HG02852 (cell line): ENCODE results near the gene CFAP91.
"Not testable (repeated sequence)": the region's sequence is repeated elsewhere in the genome, so short reads cannot be mapped to it uniquely, and the experiment has no call there.

ENCODE experiments used
- ATAC-seq: cut with Tn5 transposase; IDR thresholded peaks from one replicate; pipeline ENCODE4 v1.9.1; 2021; ENCODE audit warnings: mild to moderate bottlenecking, moderate library complexity; ENCODE audit not compliant: unreplicated experiment

Gene CFAP91

GRCh38 chr3:119676771-119677640, 25.8 kb upstream of the CFAP91 start, which contains the start of gene COX17:
COX17 (minus strand) TSS chr3:119677406; CDS start chr3:119677310, 96 bp downstream.
- peak; percentile 88 for ATAC-seq

- no peak for ATAC-seq
Measured at GRCh38 chr3:119677641-119677934, 25.2 kb upstream of the CFAP91 start.

GRCh38 chr3:119678209-119678608, 24.6 kb upstream of the CFAP91 start:
- not testable (repeated sequence) for ATAC-seq

- no peak for ATAC-seq
Measured at GRCh38 chr3:119679874-119680273, 22.9 kb upstream of the CFAP91 start.

- no peak for ATAC-seq
Measured at GRCh38 chr3:119681279-119681678, 21.5 kb upstream of the CFAP91 start.

- ATAC-seq = no peak
Measured at GRCh38 chr3:119683421-119683820, 19.4 kb upstream of the CFAP91 start.

GRCh38 chr3:119690043-119690656, 12.7 kb upstream of the CFAP91 start:
- ATAC-seq = no peak

- no peak for ATAC-seq
Measured at GRCh38 chr3:119695480-119695879, 7.3 kb upstream of the CFAP91 start.

GRCh38 chr3:119697394-119697793, 5.4 kb upstream of the CFAP91 start:
- peak; percentile 58 for ATAC-seq

GRCh38 chr3:119700269-119700919, 2.4 kb upstream of the CFAP91 start:
- ATAC-seq = peak; percentile 31

- ATAC-seq = peak; percentile 14
Measured at GRCh38 chr3:119700920-119701734, 1.7 kb upstream of the CFAP91 start.

GRCh38 chr3:119703820-119704531, 1.2 kb downstream of the CFAP91 start:
- ATAC-seq = no peak

GRCh38 chr3:119715105-119715504, 12.3 kb downstream of the CFAP91 start:
- ATAC-seq = no peak

GRCh38 chr3:119716998-119717397, 14.2 kb downstream of the CFAP91 start:
- no peak for ATAC-seq

GRCh38 chr3:119717520-119717919, 14.7 kb downstream of the CFAP91 start:
- no peak for ATAC-seq

- ATAC-seq = no peak
Measured at GRCh38 chr3:119723022-119723421, 20.2 kb downstream of the CFAP91 start.

GRCh38 chr3:119726909-119727308, 24.1 kb downstream of the CFAP91 start:
- ATAC-seq = no peak

- ATAC-seq = no peak
Measured at GRCh38 chr3:119729996-119730395, 27.2 kb downstream of the CFAP91 start.

GRCh38 chr3:119731560-119732343, 28.9 kb downstream of the CFAP91 start:
- ATAC-seq = no peak

- ATAC-seq = no peak
Measured at GRCh38 chr3:119733812-119734211, 31.0 kb downstream of the CFAP91 start.
